A549 (cell line): ENCODE measurements around the gene CDA. TPM values are rescaled to one million over a fixed set of nuclear protein-coding genes. Genes with fewer than 3 reads are reported as not detected.

ENCODE experiments used
- ATAC-seq, 2 experiments: fragments of 200-7000 bp in 1 of 2; fragments of >200 bp in 1 of 2; cut with Nextera tagmentation in 1 of 2; cut with Tn5 transposase in 1 of 2; 3 replicates each; pipeline versions ENCODE4 v1.8.0 to v1.9.1; 2018 to 2020; ENCODE audit warnings: mild to moderate bottlenecking in 1 of 2, moderate library complexity in 1 of 2
- CTCF ChIA-PET: fragments of 300-600 bp; sonication (Branson Sonifier 250); formaldehyde crosslinking; extraction: SDS; loops from one replicate; lab custom pipeline; 2021; ENCODE audit warnings: antibody characterized with exemption, inconsistent platforms; lab: Yijun Ruan, JAX
- POLR2A ChIA-PET: fragments of 350-600 bp; formaldehyde crosslinking; extraction: SDS; loops from one replicate; lab custom pipeline; 2021; ENCODE audit warnings: antibody characterized with exemption, inconsistent platforms; lab: Yijun Ruan, JAX
- DNase-seq, 2 experiments: peaks; one replicate each; pipeline versions ENCODE4 v3.0.0 to v3.0.0-alpha.2; 2011 to 2016; ENCODE audit warnings: low read depth in 1 of 2, low spot score in 1 of 2
- FAIRE-seq: peaks from 2 replicates; lab custom pipeline; 2011; peaks lifted over from hg19 to GRCh38; lab: Jason Lieb, UNC
- H3K27ac ChIP-seq, 2 experiments: fragments of >200 bp; sonication (Bioruptor Twin); formaldehyde crosslinking; 3 replicates each; pipeline ENCODE4 v1.5.1; 2016 to 2017
- H3K4me1 ChIP-seq: fragments of >200 bp; sonication (Bioruptor Twin); formaldehyde crosslinking; 3 replicates; pipeline ENCODE4 v1.6.1; 2016
- H3K4me2 ChIP-seq: fragments of >200 bp; sonication (Bioruptor Twin); formaldehyde crosslinking; 3 replicates; pipeline ENCODE4 v1.6.1; 2016
- H3K4me3 ChIP-seq: fragments of >200 bp; sonication (Bioruptor Twin); formaldehyde crosslinking; 3 replicates; pipeline ENCODE4 v1.5.1; 2016
- H3K9me3 ChIP-seq: fragments of >200 bp; sonication (Bioruptor Twin); formaldehyde crosslinking; 3 replicates; pipeline ENCODE4 v1.6.1; 2016
- BHLHE40 ChIP-seq: IDR thresholded peaks from 2 replicates; pipeline ENCODE4 v1.6.1; 2012; ENCODE audit warnings: low read depth, low read length, inconsistent platforms
- CHD2 ChIP-seq: fragments of 150-350 bp; IDR thresholded peaks from 2 replicates; pipeline ENCODE4 v1.6.1; 2014; ENCODE audit warnings: low read length; ENCODE audit not compliant: partially characterized antibody
- ESRRA ChIP-seq: fragments of 150-350 bp; IDR thresholded peaks from 2 replicates; pipeline ENCODE4 v1.6.1; 2014; ENCODE audit warnings: mild to moderate bottlenecking, low read length, borderline replicate concordance
- HEYL ChIP-seq: fragments of 250-450 bp; sonication (Bioruptor Pico); IDR thresholded peaks from 2 replicates; pipeline ENCODE4 v1.8.0; 2021; ENCODE audit warnings: mild to moderate bottlenecking, moderate library complexity
- HOXB13 ChIP-seq: fragments of 250-450 bp; sonication (Bioruptor Pico); IDR thresholded peaks from 2 replicates; pipeline ENCODE4 v1.5.0; 2020; ENCODE audit warnings: low read depth, mild to moderate bottlenecking, moderate library complexity
- KDM1A ChIP-seq: fragments of 200-600 bp; sonication (generic); IDR thresholded peaks from 2 replicates; pipeline ENCODE4 v1.6.1; 2016; ENCODE audit warnings: low read depth, mild to moderate bottlenecking
- MAFK ChIP-seq: fragments of 450-650 bp; IDR thresholded peaks from 2 replicates; pipeline ENCODE4 v1.6.1; 2014; ENCODE audit not compliant: partially characterized antibody
- MYC ChIP-seq: IDR thresholded peaks from 2 replicates; pipeline ENCODE4 v1.6.1; 2012; ENCODE audit warnings: mild to moderate bottlenecking, inconsistent platforms, low read length, improper control_type of control experiment, borderline replicate concordance
- NFE2L2 ChIP-seq: fragments of 150-350 bp; conservative IDR thresholded peaks from 2 replicates; pipeline ENCODE4 v1.6.1; 2014; ENCODE audit warnings: low read length
- NPAS2 ChIP-seq: fragments of 250-450 bp; sonication (Bioruptor Pico); IDR thresholded peaks from 2 replicates; pipeline ENCODE4 v1.8.0; 2022; ENCODE audit warnings: mild to moderate bottlenecking, moderate library complexity, borderline replicate concordance
- NR3C1 ChIP-seq: fragments of >200 bp; sonication (Bioruptor Twin); formaldehyde crosslinking; IDR thresholded peaks from 3 replicates; pipeline ENCODE4 v1.6.1; 2017
- RAD21 ChIP-seq, 2 experiments: fragments of >200 bp in 1 of 2; sonication (Bioruptor Twin) in 1 of 2; formaldehyde crosslinking in 1 of 2; IDR thresholded peaks in 1 of 2; conservative IDR thresholded peaks in 1 of 2; 2 replicates in 1 of 2; 3 replicates in 1 of 2; pipeline ENCODE4 v1.6.1; 2012 to 2018; ENCODE audit warnings: inconsistent platforms in 1 of 2
- TFCP2L1 ChIP-seq: fragments of 250-450 bp; sonication (Bioruptor Pico); IDR thresholded peaks from 2 replicates; pipeline ENCODE4 v1.5.0; 2021; ENCODE audit warnings: mild to moderate bottlenecking
- TP53 ChIP-seq: fragments of 250-450 bp; sonication (Bioruptor Pico); IDR thresholded peaks from 2 replicates; pipeline ENCODE4 v1.5.0; 2021; ENCODE audit warnings: mild to moderate bottlenecking, moderate library complexity
- ZSCAN20 ChIP-seq: fragments of 250-450 bp; sonication (Bioruptor Pico); IDR thresholded peaks from 2 replicates; pipeline ENCODE4 v1.8.0; 2022; ENCODE audit warnings: mild to moderate bottlenecking, moderate library complexity
- WGBS: methylation state at CpG from one replicate; pipeline ENCODE4 v1.1.6; 2017; ENCODE audit errors: missing lambda C conversion rate; 5-methylcytosine and 5-hydroxymethylcytosine counted together
- polyA plus RNA-seq, 4 experiments: library from polyadenylated mRNA; depleted of rRNA in 3 of 4; stranded (reverse); fragments of >200 nt; fragmentation: RNase III in 1 of 4; extraction: RNeasy Plus Mini Kit Qiagen cat#74134 plus additional on column Dnase treatment in 1 of 4; gene quantifications; 2 replicates in 3 of 4; 3 replicates in 1 of 4; pipeline ENCODE4 v1.2.3, GENCODE V29; 2011 to 2017
- TF ChIP-seq, protein P1 (sequence below): fragments of >200 bp; sonication (Bioruptor Twin); formaldehyde crosslinking; IDR thresholded peaks from 3 replicates; pipeline ENCODE4 v1.6.1; 2016

The CDA gene
- polyA plus RNA-seq, 2 of the 4 experiments (the other 2 are of a cell fraction): 11.2 to 44.6 TPM

DNA sequence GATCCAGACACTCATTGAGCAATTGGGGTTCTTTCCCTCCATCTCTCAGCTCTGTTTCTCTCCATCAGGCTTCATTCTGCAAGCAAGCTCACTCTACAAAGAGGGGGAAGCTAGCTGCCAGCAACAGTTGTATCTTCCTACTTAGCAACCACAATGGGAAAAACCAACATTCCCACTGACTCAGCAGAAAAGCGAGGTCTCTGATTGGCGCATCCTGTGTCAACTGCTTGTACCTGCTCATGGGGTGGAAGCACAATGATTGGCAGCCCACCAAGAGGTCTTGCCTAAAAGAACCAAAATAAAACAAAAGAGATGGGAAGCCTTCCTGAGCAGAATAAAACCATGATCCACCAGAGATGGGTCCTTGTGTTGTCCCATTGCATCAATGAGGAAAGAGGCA is 4.0 kb upstream of the CDA start:
- DNase-seq: peak in 1 of 2 experiments; percentile 77
- POLR2A ChIA-PET: no interaction called here

GRCh38 chr1:20586953-20587660 is 1.8 kb upstream of the CDA start:
- ATAC-seq: peak in 1 of 2 experiments; percentile 43; a peak in 3 of 6 replicates
- H3K4me3 ChIP-seq: no peak overlapping the region
- H3K4me1 ChIP-seq: peaks cover 47% of the 10 kb centered on the region
- TF ChIP-seq HEYL (CRISPR knock-in tag) (no peak), ZSCAN20 (CRISPR knock-in tag) (no peak), TFCP2L1 (CRISPR knock-in tag) (no peak), RAD21 (conservative IDR thresholded peaks at IDR 0.05 in 1 of 2, IDR thresholded peaks at IDR 0.05 in 1 of 2) (0 out of 5 replicates have a peak, but pooled peaks of 1 of the 2 experiments have one; percentile 5), HOXB13 (CRISPR knock-in tag) (no peak)
- TF ChIP-seq, all 56 proteins: peak for 1
- ChIA-PET POLR2A (no interaction called here), CTCF (interaction anchor here (0.8 to 6.3 kb wide), 4 partner anchors 12 to 46 kb away, joined by 3 to 38 read pairs (median 12); partner anchors contain the start of gene PINK1)
- DNase-seq (peak in 1 of 2 experiments; percentile 43), FAIRE-seq (no peak)
- Histone ChIP-seq H3K9me3 (no peaks in the 10 kb centered on the region), H3K27ac (peak overlapping the region; percentile 32 to 92), H3K4me2 (peak overlapping the region; percentile 98)
- WGBS: 68% methylated on average over 10 of the region's 10 CpGs

More for the DNA sequence above, 4.0 kb upstream of the CDA start:
- Histone ChIP-seq H3K4me2 (no peak overlapping the region), H3K4me3 (no peak overlapping the region), H3K9me3 (no peaks in the 10 kb centered on the region), H3K27ac (peak overlapping the region in 1 of 2 experiments; percentile 13; a peak in 2 of 6 replicates), H3K4me1 (peaks cover 33% of the 10 kb centered on the region)
- TF ChIP-seq HEYL (CRISPR knock-in tag) (no peak), MAFK (peak; percentile 98), BHLHE40 (no peak), NFE2L2 (peak; percentile 15; the same call in 1 of the 2 replicates), CHD2 (no peak)
- TF ChIP-seq, protein P1, sequence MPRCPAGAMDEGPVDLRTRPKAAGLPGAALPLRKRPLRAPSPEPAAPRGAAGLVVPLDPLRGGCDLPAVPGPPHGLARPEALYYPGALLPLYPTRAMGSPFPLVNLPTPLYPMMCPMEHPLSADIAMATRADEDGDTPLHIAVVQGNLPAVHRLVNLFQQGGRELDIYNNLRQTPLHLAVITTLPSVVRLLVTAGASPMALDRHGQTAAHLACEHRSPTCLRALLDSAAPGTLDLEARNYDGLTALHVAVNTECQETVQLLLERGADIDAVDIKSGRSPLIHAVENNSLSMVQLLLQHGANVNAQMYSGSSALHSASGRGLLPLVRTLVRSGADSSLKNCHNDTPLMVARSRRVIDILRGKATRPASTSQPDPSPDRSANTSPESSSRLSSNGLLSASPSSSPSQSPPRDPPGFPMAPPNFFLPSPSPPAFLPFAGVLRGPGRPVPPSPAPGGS: no peak
- CTCF ChIA-PET: interaction anchor here (1.2 to 6.3 kb wide), 2 partner anchors 10 to 72 kb away, joined by 3 to 38 read pairs; no protein-coding TSS in a partner anchor
- FAIRE-seq: no peak
- ATAC-seq: no peak
- 74% methylated on average over 2 of the region's 2 CpGs for WGBS

DNA sequence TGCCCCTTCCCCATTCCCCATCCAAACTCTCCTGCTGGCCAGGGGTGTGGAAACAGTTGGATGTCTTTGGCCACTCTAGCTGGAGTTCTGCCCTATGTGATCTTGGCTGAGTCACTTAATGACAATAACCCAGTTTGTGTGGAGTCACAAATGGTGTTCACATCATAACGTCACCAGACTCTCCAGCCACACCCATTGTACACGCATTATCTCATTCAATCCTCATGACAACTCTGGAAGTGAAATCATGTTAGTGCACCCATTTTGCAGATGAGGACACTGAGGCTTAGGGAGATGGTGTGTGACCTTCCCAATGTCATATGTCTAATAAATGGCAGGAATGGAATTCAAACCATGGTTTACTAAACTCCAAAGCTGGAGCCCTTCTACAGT is 1.2 kb upstream of the CDA start:
- WGBS: 36% methylated on average over 2 of the region's 2 CpGs
- ChIA-PET POLR2A (no interaction called here), CTCF (interaction anchor here (0.9 to 6.3 kb wide), 4 partner anchors 9 to 45 kb away, joined by 3 to 38 read pairs (median 10); partner anchors contain the start of gene PINK1)
- TF ChIP-seq NR3C1: no peak
- TF ChIP-seq TP53: no peak
- peak; percentile 80; the same call in 1 of the 2 replicates for TF ChIP-seq KDM1A
- no peak for TF ChIP-seq MYC
- TF ChIP-seq NPAS2: no peak
- TF ChIP-seq ESRRA: peak; percentile 54; the same call in 1 of the 2 replicates
- peak overlapping the region; percentile 84 to 92; a peak in 5 of 6 replicates for H3K27ac ChIP-seq
- H3K4me3 ChIP-seq: no peak overlapping the region
- peak in 1 of 2 experiments; percentile 74 for DNase-seq
- no peaks in the 10 kb centered on the region for H3K9me3 ChIP-seq
- peaks cover 47% of the 10 kb centered on the region for H3K4me1 ChIP-seq
- peak overlapping the region; percentile 98 for H3K4me2 ChIP-seq
- no peak; a peak in 1 of 6 replicates for ATAC-seq
- FAIRE-seq: no peak
